Heart left ventricle (tissue), 16 donors: ENCODE data around the gene PAX2. TPM values are rescaled to one million over a fixed set of nuclear protein-coding genes. Genes with fewer than 3 reads are reported as not detected.

Experiments
- ATAC-seq, 4 donors: fragments of 200-7000 bp; cut with Tn5 transposase; one replicate each; pipeline ENCODE4 v1.9.1; 2020 to 2022; ENCODE audit warnings: moderate library complexity in 4 of 4, mild to moderate bottlenecking in 3 of 4, moderate number of reproducible peaks in 1 of 4
- DNase-seq, 5 donors: peaks; one replicate each; pipeline ENCODE4 v3.0.0-alpha.2; 2020
- H3K27ac ChIP-seq, 12 donors: fragments of 200-600 bp; sonication (generic) in 4 of 12; one replicate each; pipeline versions ENCODE4 v1.5.0 to v1.8.0; 2016 to 2022; ENCODE audit warnings: mild to moderate bottlenecking in 2 of 12
- H3K27me3 ChIP-seq, 9 donors: fragments of 200-600 bp; sonication (generic) in 2 of 9; one replicate each; pipeline versions ENCODE4 v1.5.1 to v1.8.0; 2016 to 2022; ENCODE audit warnings: mild to moderate bottlenecking in 3 of 9
- H3K36me3 ChIP-seq, 9 donors: fragments of 200-600 bp; sonication (generic) in 2 of 9; one replicate each; pipeline versions ENCODE4 v1.5.0 to v1.8.0; 2018 to 2022; ENCODE audit warnings: mild to moderate bottlenecking in 2 of 9
- H3K4me1 ChIP-seq, 12 donors: fragments of 200-600 bp; sonication (generic) in 4 of 12; one replicate each; pipeline versions ENCODE4 v1.5.0 to v1.8.0; 2016 to 2022; ENCODE audit warnings: mild to moderate bottlenecking in 3 of 12
- H3K4me3 ChIP-seq, 12 donors: fragments of 200-600 bp; sonication (generic) in 4 of 12; one replicate each; pipeline versions ENCODE4 v1.5.0 to v1.8.0; 2017 to 2022; ENCODE audit warnings: mild to moderate bottlenecking in 9 of 12, moderate library complexity in 4 of 12
- H3K9me3 ChIP-seq, 12 donors: fragments of 200-600 bp; sonication (generic) in 4 of 12; one replicate each; pipeline versions ENCODE4 v1.5.0 to v1.8.0; 2016 to 2022; ENCODE audit warnings: mild to moderate bottlenecking in 1 of 12
- POLR2A ChIP-seq, 2 donors: fragments of 450-650 bp; IDR thresholded peaks; one replicate each; pipeline ENCODE4 v1.6.1; 2017; ENCODE audit warnings: antibody characterized with exemption in 2 of 2, mild to moderate bottlenecking in 2 of 2, moderate library complexity in 2 of 2
- WGBS, 4 donors: extraction: QIAGEN DNeasy Blood & Tissue Kit in 2 of 4; methylation state at CpG; one replicate each; pipeline versions ENCODE4 v1.1.5 to v1.1.7; 2013 to 2018; 5-methylcytosine and 5-hydroxymethylcytosine counted together
- intact Hi-C, 10 donors: fragments of 100-400 bp; cut with DNase I; formaldehyde crosslinking; loops; one replicate each; pipeline versions ENCODE4 v1.11.1 to v1.14.2; 2022
- polyA plus RNA-seq, 2 donors: library from polyadenylated mRNA; stranded (reverse); fragments of 200-250 nt; gene quantifications; one replicate each; pipeline ENCODE4 v1.2.3, GENCODE V29; 2013
- total RNA-seq, 9 donors: library from RNA; depleted of rRNA in 2 of 9; stranded (reverse); fragments of >200 nt in 2 of 9; fragmentation: NEBNext Ultra II Directional in 3 of 9; extraction: Animal tissue kit (Norgen Biotek cat#: 25700) in 3 of 9; gene quantifications; one replicate each; pipeline versions ENCODE4 v1.1.0 to v1.2.4, GENCODE V29; 2016 to 2023
- TF ChIP-seq, protein P1 (sequence below), 12 donors: fragments of 200-600 bp; sonication (generic) in 4 of 12; IDR thresholded peaks; one replicate each; pipeline versions ENCODE4 v1.5.0 to v1.8.0; 2018 to 2022; ENCODE audit warnings: antibody characterized with exemption in 12 of 12, mild to moderate bottlenecking in 5 of 12
- donor health status: ischemic (EF 13 %, LVEDD 7.1; RV severe dilation, severe dysfunction).
- donor health status: healthy with polysubstance abuse.
- donor health status: DM: no; HTN: yes; CAD: no.
- donor health status: DM: no; HTN: no; CAD: no.
- donor health status: ischemic (EF 25% LVEDD 6.9; RV normal size, moderate dysfunction).
- donor health status: ischemic (EF 25% LVEDD 5.7; RV mildly dilated, moderate dysfunction).
- donor health status: healthy.
- donor health status: DM: yes; HTN: yes; CAD: no.
- donor health status: ischemic (EF 35%, LVEDD 5.7; RV mildly dilated, moderate dysfunction).
- donor health status: nonischemic (EF 11% LVEDD 7.7; RV severe dilation, severe dysfunction).
- donor health status: DM: yes; HTN: yes; CAD: no.
- donor health status: PGD.
- donor health status: ischemic (EF 29% LVEDD 5.4; RV normal size, mild dysfunction).
- donor health status: nonischemic (EF 23%, LVEDD 6.1; RV moderate dilation, normal function).

Gene PAX2
- total and polyA plus RNA-seq, 11 donors, result not detected

GRCh38 chr10:100791369-100792058 lies 46.1 kb downstream of the PAX2 start:
- Histone ChIP-seq H3K27me3 (peaks cover 0 to 69% (median 12%) of the 10 kb centered on the region in 9 donors), H3K9me3 (no peaks in the 10 kb centered on the region), H3K4me3 (no peak overlapping the region), H3K4me1 (no peaks in the 10 kb centered on the region), H3K27ac (no peak overlapping the region), H3K36me3 (no peaks in the 10 kb centered on the region)
- intact Hi-C loops, result no loop called here
- ATAC-seq, result no peak
- WGBS, 4 donors, result 51 to 57% (median 55%) methylated on average over 6 to 8 of the region's 8 CpGs
- TF ChIP-seq, protein P1, sequence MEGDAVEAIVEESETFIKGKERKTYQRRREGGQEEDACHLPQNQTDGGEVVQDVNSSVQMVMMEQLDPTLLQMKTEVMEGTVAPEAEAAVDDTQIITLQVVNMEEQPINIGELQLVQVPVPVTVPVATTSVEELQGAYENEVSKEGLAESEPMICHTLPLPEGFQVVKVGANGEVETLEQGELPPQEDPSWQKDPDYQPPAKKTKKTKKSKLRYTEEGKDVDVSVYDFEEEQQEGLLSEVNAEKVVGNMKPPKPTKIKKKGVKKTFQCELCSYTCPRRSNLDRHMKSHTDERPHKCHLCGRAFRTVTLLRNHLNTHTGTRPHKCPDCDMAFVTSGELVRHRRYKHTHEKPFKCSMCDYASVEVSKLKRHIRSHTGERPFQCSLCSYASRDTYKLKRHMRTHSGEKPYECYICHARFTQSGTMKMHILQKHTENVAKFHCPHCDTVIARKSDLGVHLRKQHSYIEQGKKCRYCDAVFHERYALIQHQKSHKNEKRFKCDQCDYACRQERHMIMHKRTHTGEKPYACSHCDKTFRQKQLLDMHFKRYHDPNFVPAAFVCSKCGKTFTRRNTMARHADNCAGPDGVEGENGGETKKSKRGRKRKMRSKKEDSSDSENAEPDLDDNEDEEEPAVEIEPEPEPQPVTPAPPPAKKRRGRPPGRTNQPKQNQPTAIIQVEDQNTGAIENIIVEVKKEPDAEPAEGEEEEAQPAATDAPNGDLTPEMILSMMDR (IDR thresholded peaks at IDR 0.05), result no peak
- TF ChIP-seq POLR2A (IDR thresholded peaks at IDR 0.05), result no peak
- no peak for DNase-seq

- ATAC-seq, result no peak
- 74 to 76% (median 76%) methylated on average over 8 of the region's 8 CpGs for WGBS, 4 donors
- Histone ChIP-seq H3K4me1 (no peaks in the 10 kb centered on the region), H3K4me3 (no peak overlapping the region), H3K27ac (no peak overlapping the region), H3K36me3 (no peaks in the 10 kb centered on the region), H3K9me3 (no peaks in the 10 kb centered on the region), H3K27me3 (peaks cover 0 to 69% (median 9%) of the 10 kb centered on the region in 9 donors)
- TF ChIP-seq, protein P1 (IDR thresholded peaks at IDR 0.05), result no peak
- TF ChIP-seq POLR2A (IDR thresholded peaks at IDR 0.05), result no peak
- intact Hi-C loops, result no loop called here
- no peak for DNase-seq
These were observed 47.2 kb downstream of the PAX2 start for GRCh38 chr10:100792574-100792973.

GRCh38 chr10:100793055-100793454 lies 47.7 kb downstream of the PAX2 start:
- intact Hi-C loops, result no loop called here
- 51 to 75% (median 63%) methylated on average over 7 of the region's 7 CpGs for WGBS, 4 donors
- no peaks in the 10 kb centered on the region for H3K9me3 ChIP-seq
- H3K4me1 ChIP-seq, result no peaks in the 10 kb centered on the region
- no peaks in the 10 kb centered on the region for H3K36me3 ChIP-seq
- no peak overlapping the region for H3K4me3 ChIP-seq
- H3K27me3 ChIP-seq, result peaks cover 0 to 68% (median 7%) of the 10 kb centered on the region in 9 donors
- TF ChIP-seq, protein P1 (IDR thresholded peaks at IDR 0.05), result no peak
- TF ChIP-seq POLR2A (IDR thresholded peaks at IDR 0.05), result no peak
- DNase-seq, result no peak
- no peak overlapping the region for H3K27ac ChIP-seq
- ATAC-seq, result no peak

GRCh38 chr10:100799881-100800280 lies 54.5 kb downstream of the PAX2 start:
- intact Hi-C loops, result no loop called here
- WGBS, 4 donors, result 90 to 92% (median 91%) methylated on average over 7 of the region's 7 CpGs
- DNase-seq (no peak), ATAC-seq (no peak)
- Histone ChIP-seq H3K36me3 (no peaks in the 10 kb centered on the region), H3K27me3 (peaks cover 8 to 87% (median 38%) of the 10 kb centered on the region in 9 donors), H3K4me1 (no peaks in the 10 kb centered on the region), H3K9me3 (no peaks in the 10 kb centered on the region), H3K4me3 (no peak overlapping the region), H3K27ac (no peak overlapping the region)
- no peak for TF ChIP-seq POLR2A (IDR thresholded peaks at IDR 0.05)
- TF ChIP-seq, protein P1 (IDR thresholded peaks at IDR 0.05), result no peak
